Activated gamma-delta T cell treated with Interleukin-2 at 50 U/mL for 16 hours (primary cell): Measurements from ENCODE around the gene PIM3.
A peak's percentile ranks its signal among the peaks of the same experiment; 100 is the strongest.

ENCODE experiments used
- DNase-seq: peaks from one replicate; pipeline ENCODE4 v3.0.0-alpha.2; 2020

PIM3 gene

DNA sequence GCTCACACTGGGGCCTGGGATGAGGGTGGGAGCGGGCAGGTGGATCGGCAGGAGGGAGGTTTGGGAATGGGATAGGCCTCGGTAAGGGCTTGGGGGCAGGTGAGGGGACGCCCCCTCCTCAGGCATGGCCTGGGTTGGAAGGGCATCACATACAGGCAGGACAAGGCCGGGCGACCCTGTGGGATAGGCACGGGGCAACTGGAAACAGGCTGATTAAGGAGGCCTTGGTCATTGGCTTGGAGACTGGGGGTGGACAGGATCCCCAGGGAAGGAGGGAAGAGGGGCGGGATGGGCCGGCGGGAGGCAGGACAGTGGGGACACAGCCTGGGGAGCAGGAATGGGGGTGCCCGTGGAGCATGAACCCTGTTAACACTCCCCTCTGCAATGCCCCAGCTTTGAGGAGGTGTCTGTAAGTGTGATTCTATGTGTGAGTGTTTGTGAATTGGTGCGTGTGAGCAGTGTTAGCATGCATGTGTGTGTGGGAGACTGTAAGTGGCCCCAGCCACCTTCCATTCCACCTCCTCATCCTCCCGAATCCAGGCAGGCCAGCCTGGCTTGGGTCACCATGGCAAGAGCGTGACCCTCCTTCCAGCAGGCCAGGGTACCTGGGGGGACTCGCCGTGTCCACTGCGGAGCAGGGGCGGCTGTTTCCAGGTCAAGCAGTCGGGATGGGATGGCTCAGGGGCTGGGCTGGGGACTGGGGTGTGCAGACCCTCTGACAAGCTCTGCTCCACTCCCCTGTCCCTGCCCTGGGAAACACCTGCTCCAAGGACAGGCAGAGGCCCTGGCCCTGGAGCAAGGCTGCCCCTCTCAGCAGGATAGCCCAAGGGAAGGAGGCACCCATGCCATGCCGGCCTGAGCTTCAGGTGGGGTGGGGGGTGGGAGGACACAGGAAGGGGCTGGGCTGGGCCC lies 3.4 kb upstream of the PIM3 start:
- no peak for DNase-seq

GRCh38 chr22:49957826-49958365 lies 2.7 kb upstream of the PIM3 start:
- DNase-seq = no peak

GRCh38 chr22:49958366-49958921 lies 2.1 kb upstream of the PIM3 start:
- no peak for DNase-seq

- DNase-seq = no peak
These were observed 1.4 kb upstream of the PIM3 start for GRCh38 chr22:49958931-49959781.

DNA sequence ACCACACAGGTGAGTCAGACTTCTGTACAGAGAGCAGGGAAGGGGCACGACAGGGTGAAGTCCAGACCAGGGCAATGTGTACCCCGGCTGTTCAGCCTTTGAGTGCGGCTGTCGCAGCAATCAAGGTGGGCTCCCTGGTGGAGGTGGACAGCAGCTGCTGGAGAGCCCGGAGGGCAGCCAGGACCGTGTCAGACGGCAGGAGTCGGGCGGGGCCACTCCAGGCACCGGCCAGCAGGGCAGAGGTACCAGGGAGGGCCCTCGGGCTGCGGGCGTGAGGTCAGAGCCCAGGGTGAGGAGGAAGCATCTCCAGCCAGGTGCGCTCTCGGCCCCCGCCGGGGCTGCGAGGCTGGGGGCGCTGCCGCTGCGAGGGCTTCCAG lies 802 bp upstream of the PIM3 start:
- no peak for DNase-seq

DNA sequence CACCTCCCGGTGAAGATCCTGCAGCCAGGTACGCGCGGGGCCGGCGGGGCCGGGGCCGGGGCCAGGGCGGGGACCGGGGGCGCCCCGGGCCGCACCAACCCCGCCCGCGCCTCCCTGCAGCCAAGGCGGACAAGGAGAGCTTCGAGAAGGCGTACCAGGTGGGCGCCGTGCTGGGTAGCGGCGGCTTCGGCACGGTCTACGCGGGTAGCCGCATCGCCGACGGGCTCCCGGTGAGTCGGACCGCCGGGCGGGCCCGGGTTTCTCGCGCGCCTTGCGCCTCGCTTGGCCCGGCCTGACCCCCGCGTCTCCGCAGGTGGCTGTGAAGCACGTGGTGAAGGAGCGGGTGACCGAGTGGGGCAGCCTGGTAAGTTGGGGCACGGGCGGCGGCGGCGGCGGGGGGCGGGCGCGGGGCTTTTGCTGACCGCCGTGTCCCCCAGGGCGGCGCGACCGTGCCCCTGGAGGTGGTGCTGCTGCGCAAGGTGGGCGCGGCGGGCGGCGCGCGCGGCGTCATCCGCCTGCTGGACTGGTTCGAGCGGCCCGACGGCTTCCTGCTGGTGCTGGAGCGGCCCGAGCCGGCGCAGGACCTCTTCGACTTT lies 531 bp downstream of the PIM3 start:
- DNase-seq = peak; percentile 41

GRCh38 chr22:49961601-49962011 lies 1.0 kb downstream of the PIM3 start:
- DNase-seq = no peak

DNA sequence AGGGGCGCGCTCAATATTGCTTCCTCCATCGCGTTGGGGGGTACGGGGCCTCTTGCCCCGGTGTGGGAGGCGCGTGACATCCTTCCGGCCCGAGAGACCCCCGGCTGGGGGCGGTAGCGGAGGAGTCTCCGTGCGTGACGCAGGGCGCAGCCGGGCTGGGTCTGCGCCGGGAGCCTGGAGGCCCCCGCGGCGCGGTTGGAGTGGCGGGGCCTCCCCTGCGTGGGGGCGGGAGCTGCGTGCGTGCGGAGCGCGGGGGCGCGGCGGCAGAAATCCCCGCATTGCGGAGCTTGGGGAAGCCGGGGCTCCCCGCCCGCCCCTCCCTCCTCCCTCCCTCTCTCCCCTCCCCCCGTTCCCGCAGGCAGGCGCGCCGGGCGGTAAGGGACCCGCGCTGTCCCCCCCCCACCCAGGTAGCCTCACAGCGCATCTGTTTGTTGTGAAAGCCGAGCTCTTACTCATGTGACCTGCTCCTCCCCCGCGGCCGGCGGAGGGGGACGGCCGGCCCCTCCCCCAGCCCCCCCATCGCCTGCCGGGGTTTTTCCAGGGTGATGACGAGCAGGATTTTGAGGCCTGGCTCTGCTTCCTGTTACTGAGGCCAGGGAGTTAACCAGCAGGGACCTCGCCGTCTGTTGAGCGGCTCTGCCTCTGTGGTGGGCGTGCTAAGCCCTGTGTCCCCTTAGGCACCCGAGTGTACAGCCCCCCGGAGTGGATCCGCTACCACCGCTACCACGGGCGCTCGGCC lies 1.6 kb downstream of the PIM3 start:
- DNase-seq = peak; percentile 72

DNA sequence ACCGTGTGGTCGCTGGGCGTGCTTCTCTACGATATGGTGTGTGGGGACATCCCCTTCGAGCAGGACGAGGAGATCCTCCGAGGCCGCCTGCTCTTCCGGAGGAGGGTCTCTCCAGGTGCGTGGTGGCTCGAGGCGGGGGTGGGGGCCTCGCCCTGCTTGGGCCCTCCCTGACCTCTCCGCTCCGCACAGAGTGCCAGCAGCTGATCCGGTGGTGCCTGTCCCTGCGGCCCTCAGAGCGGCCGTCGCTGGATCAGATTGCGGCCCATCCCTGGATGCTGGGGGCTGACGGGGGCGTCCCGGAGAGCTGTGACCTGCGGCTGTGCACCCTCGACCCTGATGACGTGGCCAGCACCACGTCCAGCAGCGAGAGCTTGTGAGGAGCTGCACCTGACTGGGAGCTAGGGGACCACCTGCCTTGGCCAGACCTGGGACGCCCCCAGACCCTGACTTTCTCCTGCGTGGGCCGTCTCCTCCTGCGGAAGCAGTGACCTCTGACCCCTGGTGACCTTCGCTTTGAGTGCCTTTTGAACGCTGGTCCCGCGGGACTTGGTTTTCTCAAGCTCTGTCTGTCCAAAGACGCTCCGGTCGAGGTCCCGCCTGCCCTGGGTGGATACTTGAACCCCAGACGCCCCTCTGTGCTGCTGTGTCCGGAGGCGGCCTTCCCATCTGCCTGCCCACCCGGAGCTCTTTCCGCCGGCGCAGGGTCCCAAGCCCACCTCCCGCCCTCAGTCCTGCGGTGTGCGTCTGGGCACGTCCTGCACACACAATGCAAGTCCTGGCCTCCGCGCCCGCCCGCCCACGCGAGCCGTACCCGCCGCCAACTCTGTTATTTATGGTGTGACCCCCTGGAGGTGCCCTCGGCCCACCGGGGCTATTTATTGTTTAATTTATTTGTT lies 2.4 kb downstream of the PIM3 start:
- DNase-seq = peak; percentile 4

DNA sequence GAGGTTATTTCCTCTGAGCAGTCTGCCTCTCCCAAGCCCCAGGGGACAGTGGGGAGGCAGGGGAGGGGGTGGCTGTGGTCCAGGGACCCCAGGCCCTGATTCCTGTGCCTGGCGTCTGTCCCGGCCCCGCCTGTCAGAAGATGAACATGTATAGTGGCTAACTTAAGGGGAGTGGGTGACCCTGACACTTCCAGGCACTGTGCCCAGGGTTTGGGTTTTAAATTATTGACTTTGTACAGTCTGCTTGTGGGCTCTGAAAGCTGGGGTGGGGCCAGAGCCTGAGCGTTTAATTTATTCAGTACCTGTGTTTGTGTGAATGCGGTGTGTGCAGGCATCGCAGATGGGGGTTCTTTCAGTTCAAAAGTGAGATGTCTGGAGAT lies 3.1 kb downstream of the PIM3 start:
- peak; percentile 14 for DNase-seq

DNA sequence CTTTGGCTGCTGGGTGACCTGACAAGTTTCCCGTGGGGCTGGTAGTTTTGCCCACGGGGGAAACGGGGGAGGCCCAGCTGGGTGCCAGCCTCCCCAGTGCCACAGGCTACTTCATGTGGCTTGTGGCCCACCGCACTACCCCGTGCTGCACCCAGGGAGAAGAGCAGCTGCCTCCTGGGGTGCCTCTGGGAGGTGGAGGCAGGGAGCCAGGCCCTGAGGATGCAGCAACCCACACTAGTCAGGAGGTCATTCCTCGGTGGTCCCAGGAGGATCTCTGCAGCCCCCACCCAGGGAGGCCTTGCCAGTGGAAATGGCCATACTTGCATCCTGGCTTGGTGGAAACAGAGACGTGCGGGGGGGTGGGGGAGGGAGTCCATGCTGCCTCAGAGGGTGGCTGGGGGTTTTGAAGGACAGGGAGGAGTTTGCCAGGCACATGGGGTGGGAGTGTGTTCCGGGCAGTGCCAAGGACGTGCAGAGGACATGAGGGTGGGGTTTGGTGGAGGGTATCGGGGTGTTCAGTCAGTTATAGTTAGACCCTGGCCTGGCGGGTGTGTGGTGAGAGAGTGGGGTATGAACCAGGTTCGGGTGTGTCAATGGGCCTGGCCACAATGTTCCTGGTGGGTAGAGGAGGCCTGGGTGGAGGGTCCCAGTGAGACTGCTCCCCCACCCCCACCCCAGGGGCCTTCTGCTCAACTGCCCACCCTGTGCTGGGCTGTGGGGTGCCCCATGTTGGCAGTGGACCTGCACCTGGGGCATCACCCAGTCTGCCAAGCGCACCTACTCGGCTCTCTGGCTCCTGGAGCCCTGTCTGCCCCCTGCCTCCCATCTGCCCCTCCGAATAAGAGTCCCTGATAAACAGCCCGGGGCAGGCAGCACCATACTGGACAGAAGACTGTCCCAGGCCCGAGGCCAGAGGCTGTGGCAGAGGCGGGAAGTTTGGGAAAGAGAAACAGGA lies 3.8 kb downstream of the PIM3 start:
- DNase-seq = peak; percentile 50

GRCh38 chr22:49965091-49966040 lies 4.8 kb downstream of the PIM3 start:
- peak; percentile 4 for DNase-seq

- peak; percentile 3 for DNase-seq
These were observed 5.6 kb downstream of the PIM3 start for GRCh38 chr22:49966041-49966773.

DNA sequence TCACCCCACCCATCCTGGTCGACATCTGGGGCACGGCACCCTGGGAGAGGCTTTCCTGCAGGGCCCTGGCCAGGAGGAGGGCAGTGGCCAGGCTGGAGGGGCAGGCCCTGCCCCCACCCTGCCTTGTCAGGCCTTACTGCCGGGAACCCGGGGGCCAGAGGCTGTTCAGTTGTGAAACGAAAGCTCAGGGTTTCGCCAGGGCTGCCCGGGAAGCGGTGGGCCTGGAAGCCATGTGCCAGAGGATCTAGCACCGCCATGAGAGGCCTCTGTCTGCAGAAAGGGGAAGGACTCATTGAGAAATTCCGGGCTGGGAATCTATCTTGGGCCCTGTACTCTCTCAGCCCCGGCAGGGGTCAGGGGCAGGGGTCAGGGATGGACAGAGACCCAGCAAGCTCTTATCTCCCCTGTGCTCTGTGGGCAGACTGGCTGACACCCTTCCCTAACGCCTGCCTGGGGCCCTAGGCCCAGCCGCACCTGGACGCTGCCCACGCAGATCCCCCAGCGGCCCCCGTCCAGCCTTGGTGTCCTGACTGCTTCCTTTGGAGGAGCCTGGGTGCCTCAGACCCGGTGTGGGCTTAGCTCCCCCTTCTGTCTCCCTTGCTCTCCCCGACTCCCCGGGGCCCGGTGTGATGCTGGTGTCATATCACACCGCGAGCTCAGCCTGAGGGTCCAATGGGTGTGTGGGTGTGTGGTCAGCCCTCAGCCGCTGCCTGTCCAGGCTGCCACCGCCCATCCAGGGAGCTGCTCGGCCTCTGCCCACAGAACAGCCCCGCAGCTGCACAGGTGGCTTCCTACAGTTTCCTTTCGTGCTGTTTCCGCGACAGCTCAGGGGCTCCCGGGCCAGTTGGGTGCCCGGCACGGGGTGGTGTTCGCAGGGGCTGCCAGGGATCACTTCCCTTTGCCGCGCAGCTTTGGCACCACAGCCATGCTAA lies 6.5 kb downstream of the PIM3 start:
- DNase-seq = peak; percentile 6

DNA sequence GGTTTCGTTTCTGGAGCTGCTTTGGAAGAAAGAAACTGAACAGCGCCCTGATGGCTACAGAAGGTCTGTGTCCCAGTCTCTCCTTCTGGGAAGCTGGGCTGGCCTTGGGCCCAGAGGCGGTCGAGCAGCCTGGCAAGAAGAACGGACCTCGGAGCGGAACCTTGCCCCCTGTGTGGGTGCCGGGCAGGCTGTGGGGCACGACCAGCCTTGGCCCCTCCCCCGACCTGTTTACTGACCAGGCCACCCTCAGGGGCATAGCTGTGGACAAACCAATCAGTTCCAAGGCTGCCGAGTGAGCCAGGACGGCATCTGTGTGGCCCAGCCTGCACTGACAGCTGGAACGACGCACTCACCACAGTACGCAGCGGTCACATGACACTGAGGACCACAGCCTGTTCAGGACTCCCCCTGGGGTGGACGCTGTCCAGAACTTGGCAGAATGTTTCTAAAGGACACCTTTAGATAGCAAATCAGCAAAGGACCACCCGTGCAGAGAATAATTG lies 7.2 kb downstream of the PIM3 start:
- DNase-seq = peak; percentile 3

- peak; percentile 3 for DNase-seq
These were observed 7.8 kb downstream of the PIM3 start for GRCh38 chr22:49968313-49968830.
